ENCODE measurements around the gene QPCT. TPM values are rescaled to one million over a fixed set of nuclear protein-coding genes. Genes with fewer than 3 reads are reported as not detected.

QPCT gene
- total and polyA plus RNA-seq, 11 donors = 1.3 to 7.2 (median 2.8) TPM

DNA sequence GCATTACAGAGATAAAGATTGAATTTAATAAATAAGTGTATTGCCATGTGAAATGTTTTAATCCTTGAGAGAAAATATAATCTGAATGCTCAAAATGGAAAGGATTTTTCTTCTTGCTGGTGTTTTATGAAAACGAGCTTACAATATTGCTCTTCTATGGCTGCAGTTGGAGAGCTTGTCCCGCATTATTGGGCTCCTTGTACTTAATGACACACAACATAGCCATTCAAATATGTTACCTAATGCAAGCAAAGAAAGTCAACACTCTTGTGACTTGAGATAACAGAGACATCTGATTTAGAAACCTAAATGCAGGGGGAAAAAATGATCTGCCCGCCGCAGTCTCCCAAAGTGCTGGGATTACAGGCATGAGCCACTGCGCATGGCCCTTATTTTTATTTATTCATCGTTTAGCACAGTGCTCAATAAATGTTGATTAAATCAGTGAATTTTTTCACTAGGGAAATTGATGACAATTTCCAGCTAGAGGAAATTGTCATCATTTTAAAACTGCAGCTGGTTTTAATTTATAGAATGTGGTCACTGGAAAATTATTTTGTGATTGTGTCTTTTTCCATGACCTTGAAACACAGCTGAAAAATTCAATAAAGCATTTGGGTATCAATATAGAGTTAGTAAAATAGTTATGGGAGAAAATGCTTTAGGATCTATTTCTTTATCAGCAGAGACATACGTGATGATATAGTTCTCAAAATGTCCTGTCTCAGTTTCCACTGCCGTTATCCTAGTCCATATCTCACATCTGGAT lies 17.4 kb upstream of the QPCT start:
- intact Hi-C loops (cut with DNase I) = no loop called here
- no peak for ATAC-seq
- Histone ChIP-seq H3K9me3 (no peaks in the 10 kb centered on the region), H3K27ac (peak overlapping the region in 10 of 12 donors; percentile 9 to 93 (median 89)), H3K36me3 (no peaks in the 10 kb centered on the region), H3K27me3 (no peaks in the 10 kb centered on the region), H3K4me1 (peaks cover 0 to 34% (median 12%) of the 10 kb centered on the region in 12 donors), H3K4me3 (peak overlapping the region in 8 of 12 donors; percentile 11 to 89 (median 78))
- 73 to 83% (median 81%) methylated on average over 8 of the region's 8 CpGs for WGBS, 4 donors
- DNase-seq = no peak
- TF ChIP-seq, protein P1, sequence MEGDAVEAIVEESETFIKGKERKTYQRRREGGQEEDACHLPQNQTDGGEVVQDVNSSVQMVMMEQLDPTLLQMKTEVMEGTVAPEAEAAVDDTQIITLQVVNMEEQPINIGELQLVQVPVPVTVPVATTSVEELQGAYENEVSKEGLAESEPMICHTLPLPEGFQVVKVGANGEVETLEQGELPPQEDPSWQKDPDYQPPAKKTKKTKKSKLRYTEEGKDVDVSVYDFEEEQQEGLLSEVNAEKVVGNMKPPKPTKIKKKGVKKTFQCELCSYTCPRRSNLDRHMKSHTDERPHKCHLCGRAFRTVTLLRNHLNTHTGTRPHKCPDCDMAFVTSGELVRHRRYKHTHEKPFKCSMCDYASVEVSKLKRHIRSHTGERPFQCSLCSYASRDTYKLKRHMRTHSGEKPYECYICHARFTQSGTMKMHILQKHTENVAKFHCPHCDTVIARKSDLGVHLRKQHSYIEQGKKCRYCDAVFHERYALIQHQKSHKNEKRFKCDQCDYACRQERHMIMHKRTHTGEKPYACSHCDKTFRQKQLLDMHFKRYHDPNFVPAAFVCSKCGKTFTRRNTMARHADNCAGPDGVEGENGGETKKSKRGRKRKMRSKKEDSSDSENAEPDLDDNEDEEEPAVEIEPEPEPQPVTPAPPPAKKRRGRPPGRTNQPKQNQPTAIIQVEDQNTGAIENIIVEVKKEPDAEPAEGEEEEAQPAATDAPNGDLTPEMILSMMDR (IDR thresholded peaks at IDR 0.05) = no peak
- no peak for TF ChIP-seq POLR2A (IDR thresholded peaks at IDR 0.05)

DNA sequence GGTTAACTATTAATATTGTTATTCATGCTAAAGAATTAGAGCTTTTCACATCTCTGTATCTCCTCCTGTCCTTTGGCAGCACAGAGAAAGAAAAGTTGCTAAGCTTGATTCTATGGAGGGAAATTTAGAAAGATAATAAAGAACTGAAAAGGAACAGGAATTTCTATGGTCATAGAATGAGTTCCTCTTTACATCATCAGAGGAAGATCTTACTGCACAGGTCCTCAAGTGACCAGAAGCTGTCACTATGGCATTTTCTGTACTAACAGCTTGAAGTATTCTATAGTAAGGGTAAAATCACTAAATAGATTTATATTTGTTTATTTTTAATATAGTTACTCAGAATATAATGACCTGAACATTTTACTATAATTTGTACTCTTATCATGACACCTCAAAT lies 13.7 kb upstream of the QPCT start:
- no peaks in the 10 kb centered on the region for H3K27me3 ChIP-seq
- ATAC-seq (no peak), DNase-seq (no peak)
- H3K4me3 ChIP-seq = no peak overlapping the region
- H3K9me3 ChIP-seq = no peaks in the 10 kb centered on the region
- peaks cover 0 to 11% (median 2%) of the 10 kb centered on the region in 12 donors for H3K4me1 ChIP-seq
- intact Hi-C loops (cut with DNase I) = no loop called here
- H3K36me3 ChIP-seq = no peaks in the 10 kb centered on the region
- TF ChIP-seq, protein P1 (IDR thresholded peaks at IDR 0.05) = no peak
- TF ChIP-seq POLR2A (IDR thresholded peaks at IDR 0.05) = no peak
- no peak overlapping the region for H3K27ac ChIP-seq

DNA sequence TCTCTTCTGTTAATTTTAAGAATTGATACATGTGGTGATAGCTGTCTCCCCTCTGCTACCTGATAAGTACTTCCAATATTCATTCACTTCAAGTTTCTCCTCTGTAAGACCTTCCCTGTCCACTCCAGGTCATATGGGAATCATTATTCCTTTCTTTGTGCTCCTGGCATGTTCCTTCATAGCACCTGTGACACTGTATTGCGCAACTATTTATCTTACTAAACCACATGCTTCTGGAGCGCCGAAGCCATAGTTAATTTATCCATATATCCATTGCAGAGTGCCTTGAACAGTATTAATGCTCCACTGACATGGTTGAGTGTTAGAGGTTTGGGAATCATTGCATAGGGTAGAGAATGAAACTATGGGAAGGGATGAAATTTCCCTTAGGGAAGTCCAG lies 11.9 kb upstream of the QPCT start:
- no peak for DNase-seq
- intact Hi-C loops (cut with DNase I) = no loop called here

DNA sequence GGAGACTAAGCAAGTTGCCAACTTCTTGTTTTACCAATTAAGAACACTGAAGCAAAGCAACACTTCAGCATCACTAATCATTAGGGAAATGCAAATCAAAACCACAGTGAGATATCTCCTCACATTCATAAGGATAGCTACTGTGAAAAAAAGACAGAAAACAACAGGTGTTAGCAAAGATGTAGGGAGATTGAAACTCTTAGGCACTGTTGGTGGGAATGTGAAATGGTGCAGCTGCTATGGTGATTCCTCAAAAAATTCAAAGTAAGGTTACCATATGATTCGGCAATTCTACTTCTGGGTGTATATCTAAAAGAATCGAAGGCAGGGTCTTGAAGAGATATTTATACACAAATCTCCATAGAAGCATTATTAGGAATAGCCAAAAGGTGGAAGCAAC lies 11.2 kb upstream of the QPCT start:
- intact Hi-C loops (cut with DNase I) = no loop called here
- H3K4me3 ChIP-seq = no peak overlapping the region
- no peaks in the 10 kb centered on the region for H3K36me3 ChIP-seq
- 72 to 97% (median 74%) methylated on average over 2 of the region's 2 CpGs for WGBS, 4 donors
- no peak for ATAC-seq
- no peak for DNase-seq
- no peak for TF ChIP-seq POLR2A (IDR thresholded peaks at IDR 0.05)
- TF ChIP-seq, protein P1 (IDR thresholded peaks at IDR 0.05) = no peak
- no peaks in the 10 kb centered on the region for H3K27me3 ChIP-seq
- H3K9me3 ChIP-seq = no peaks in the 10 kb centered on the region
- H3K4me1 ChIP-seq = no peaks in the 10 kb centered on the region
- no peak overlapping the region for H3K27ac ChIP-seq

More for the DNA sequence above, 11.9 kb upstream of the QPCT start:
- Histone ChIP-seq H3K4me3 (no peak overlapping the region), H3K4me1 (peaks cover 0 to under 1% (median 0%) of the 10 kb centered on the region in 12 donors), H3K27me3 (no peaks in the 10 kb centered on the region), H3K36me3 (no peaks in the 10 kb centered on the region), H3K9me3 (no peaks in the 10 kb centered on the region), H3K27ac (no peak overlapping the region)
- TF ChIP-seq POLR2A (IDR thresholded peaks at IDR 0.05) = no peak
- TF ChIP-seq, protein P1 (IDR thresholded peaks at IDR 0.05) = no peak
- 96 to 98% (median 97%) methylated on average over 3 of the region's 3 CpGs for WGBS, 4 donors
- ATAC-seq = no peak

Measured in heart left ventricle (tissue), 16 donors.